GM19324 (cell line): ENCODE measurements around the gene ACYP1.

Source experiments
- ATAC-seq: cut with Tn5 transposase; IDR thresholded peaks from one replicate; pipeline ENCODE4 v1.9.1; 2021; ENCODE audit warnings: mild to moderate bottlenecking, moderate library complexity; ENCODE audit not compliant: unreplicated experiment, low FRiP score

ACYP1 gene

DNA sequence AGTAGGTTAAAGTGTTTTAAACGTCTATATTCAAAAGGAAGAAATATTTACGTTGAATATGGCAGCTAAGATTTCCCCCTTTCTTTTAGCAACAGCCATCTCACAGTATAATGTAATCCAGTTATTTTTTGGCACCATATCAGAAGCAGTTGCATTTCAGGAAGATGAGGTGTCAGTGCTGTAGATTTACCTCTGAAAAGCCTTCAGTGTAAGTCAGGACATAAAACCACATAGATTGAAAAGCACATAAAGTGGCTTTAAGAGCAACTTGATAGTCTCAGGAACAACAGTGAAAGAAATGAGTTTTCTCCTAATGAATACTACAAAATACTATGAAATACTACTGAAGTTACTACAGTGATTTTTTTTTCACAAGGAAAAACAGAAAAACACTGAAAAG lies 19.5 kb downstream of the ACYP1 start:
- no peak for ATAC-seq

DNA sequence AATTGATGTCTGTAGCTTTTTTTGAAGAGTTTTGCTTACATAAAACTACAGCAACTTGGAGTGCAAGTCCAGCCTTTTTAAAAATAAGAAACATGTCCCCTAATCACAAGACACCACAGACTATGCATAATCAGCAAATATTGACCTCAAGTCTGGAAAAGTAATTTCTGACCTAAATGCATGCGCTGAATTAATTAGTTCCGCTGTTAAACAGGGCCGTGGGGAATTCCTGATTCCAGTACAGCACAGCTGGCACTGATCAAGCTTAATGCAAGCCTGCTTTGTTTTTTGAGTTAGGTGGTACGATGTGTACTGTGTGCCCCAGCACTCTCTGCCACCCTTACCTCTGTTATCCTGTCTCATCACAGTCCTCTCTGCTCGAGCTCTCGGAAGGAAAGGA lies 21.8 kb downstream of the ACYP1 start:
- ATAC-seq, result no peak

DNA sequence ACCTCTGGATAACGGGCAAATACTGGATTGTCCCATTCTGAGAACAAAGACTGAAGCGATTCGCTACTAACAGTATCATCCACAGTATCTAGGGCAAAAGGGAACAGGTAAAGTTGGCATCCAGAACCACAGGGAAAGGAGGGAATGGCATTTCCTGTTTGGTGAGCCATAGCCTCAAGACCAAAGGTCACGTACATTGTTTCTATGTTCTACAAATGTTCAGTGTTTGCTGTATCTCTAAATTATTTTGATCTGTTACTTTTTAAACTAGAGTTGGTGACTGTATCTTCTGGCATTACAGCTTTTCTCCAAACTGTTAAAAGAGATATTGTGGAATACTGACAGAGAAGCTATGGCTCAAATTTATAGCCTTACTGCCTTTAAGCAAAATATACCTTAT lies 22.2 kb downstream of the ACYP1 start:
- ATAC-seq, result no peak

DNA sequence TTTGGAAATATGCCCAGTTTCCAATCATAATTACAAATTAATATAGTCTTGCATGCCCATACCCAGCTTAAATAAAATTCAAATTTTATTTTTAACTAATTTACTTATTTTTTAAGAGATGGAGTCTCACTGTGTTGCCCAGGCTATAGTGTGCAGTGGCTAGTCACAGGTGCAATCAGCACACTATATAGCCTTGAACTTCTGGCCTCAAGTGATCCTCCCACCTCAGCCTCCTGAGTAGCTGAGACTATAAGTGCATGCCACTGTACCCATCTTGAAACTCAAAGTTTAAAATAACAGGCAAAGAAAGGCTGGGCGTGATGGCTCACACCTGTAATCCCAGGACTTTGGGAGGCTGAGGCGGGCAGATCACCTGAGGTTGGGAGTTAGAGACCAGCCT lies 22.9 kb downstream of the ACYP1 start:
- no peak for ATAC-seq

DNA sequence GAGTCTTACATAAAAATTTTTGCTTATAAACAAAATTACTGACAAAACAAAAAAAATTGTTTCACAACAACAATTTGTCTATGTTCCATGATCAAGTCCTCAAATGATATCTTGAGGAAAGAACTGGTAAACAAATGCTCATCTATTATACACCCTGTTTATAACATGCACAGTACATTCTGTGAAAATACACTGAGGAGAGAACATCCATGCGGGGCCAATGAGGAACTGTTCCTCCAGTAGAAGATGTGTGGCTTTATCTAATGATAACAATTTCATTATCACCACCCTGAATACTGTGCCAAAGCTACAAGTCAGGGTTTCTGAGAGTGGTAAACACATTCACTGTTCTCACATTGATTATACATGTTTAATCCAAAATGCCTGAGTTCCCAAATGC lies 23.3 kb downstream of the ACYP1 start:
- no peak for ATAC-seq

DNA sequence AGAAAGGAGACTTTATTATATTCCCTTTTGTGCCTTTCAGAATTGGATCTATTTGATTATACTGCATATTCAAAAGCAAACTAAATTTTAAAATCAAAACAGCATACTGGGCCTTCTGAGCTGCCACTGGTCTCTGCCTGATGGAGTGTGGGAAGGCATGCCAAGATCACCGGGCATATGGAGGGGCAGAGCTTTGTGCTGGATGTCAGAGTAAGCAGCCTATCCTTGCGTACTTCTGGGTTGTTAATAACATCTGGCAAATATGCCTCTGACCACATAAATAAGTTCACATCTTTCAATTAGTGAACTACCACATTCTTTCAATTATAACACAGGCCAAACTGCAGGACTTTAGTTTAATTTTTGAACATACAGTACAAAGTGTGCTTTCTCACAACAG lies 30.9 kb downstream of the ACYP1 start:
- ATAC-seq, result no peak

DNA sequence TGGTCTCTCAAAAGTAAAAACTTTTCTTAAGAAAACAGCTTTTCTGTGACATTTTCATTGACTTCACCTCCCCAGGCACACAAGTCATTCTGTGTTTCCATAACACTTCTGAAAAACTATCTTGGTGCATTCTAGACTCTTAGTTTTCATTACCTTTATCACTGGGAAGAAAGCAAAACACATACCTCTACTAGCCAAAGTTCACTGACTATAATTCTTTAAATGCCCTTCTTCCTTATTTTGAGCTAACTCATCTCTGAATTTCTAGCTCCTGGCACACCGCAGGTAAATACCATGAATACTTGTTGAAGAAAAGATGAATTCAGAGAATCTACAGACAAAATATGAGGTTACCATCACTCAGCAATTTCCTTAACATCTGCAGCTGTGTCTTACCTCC lies 33.7 kb downstream of the ACYP1 start:
- no peak for ATAC-seq

DNA sequence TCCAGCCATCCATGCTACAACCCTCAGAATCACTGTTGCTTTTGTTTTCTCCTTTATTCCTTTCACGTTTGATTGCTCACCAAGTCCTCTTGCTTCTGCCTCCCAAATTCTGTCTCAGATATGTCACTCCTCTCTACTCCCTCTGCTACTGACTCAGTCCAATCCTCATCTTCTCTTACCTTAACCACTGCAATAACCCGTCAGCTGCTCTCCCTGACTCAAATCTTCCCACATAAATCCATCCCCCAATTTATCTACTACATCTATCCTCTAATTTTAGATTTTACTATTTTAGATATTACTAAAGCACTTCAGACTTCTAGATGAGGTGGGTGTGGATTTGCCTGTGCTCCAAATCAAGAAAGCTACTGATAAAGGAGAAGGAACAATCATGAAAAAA lies 37.9 kb downstream of the ACYP1 start:
- no peak for ATAC-seq

DNA sequence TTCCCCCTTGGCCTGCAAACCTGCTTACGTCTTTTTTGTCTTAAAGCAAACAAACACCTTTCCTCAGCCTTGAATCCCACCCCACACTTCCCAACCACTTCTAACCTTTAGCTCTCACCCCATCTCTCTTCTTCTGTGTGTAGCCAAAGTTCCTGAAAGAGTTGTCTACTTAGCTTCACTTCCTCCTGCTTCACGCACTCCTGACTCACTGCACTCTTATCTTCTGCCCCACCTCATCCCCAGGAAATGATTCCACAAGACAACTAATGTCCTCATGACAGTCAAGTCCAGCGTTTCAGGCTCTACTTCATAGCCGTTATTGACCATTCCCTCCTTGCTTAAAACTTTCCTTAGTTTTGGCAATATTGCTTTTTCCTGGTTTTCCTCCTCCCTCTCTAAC lies 38.7 kb downstream of the ACYP1 start:
- ATAC-seq, result no peak

DNA sequence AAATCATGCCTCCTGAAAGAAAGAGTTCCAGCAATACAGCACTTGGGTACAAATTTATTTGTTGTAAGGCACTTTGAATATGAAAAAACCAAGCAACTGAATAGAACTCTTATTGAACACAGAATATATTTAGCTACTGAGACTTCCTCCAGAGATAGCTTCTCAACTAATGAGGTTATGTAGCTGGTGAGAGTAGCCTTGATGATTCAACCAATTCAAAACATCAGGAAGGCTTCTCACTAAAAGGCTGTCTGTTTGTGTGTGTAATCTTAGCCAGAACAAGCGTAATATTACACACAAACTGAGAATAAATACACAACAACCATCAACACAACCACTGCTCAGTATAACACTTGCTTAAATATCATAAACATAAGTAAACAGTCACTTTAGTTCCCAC lies 40.7 kb downstream of the ACYP1 start:
- ATAC-seq, result no peak

DNA sequence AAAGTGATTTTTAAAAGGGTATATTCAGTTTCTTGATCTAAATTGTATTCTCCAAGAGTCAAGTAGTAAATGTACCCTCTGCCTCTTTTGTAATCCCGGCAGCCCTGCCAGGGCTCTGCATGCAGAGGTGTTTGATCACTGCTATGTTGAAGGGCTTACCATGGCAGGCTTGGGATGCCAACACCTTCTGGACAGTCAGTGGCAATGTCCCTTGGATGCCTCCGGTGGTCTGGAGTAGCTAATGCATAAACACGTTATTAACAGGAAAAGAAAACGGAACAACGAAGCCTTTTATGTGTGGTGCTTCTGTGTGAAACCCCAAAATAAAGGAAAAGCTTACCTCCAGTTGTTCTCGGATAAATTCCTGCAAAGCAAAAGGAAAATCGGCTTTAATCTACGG lies 41.2 kb downstream of the ACYP1 start:
- no peak for ATAC-seq

DNA sequence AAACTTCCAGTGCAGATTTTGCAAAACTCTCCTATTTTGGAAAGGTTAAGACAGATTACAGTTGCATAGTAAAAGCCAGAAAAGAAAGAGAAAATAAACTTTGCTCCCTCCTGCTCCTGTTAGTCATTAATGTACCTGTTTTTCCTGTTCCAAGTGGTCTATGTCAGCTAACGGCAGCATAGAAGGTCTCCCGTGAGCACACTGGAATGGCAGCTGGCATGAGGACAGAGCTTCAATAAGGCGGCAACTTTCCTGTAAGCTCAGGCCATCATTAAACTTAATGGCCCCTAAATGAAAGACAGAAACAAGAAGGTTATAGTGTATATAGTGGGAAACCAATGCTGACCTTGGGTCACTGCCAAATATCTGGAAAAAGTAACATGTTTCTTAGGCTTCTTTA lies 45.1 kb downstream of the ACYP1 start:
- ATAC-seq, result no peak

DNA sequence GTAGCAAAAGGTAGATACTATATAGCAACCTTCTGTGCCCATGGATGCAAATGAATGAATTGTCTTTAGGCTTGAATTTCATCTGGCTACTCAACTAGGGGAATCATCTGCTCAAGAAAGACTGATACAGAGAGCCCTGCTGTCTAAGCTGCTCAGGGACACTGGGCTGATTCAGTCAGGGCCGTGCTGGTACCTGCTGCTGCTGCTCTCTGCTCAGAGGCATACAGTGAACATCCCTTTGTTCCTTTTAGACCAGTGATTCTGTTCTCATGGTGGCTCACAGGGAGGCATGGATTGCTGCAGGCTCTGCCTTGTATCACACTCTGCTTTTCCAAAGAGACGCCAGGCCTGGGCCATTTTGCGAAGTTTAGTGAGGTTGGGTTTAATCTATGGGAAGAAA lies 47.0 kb downstream of the ACYP1 start:
- no peak for ATAC-seq

DNA sequence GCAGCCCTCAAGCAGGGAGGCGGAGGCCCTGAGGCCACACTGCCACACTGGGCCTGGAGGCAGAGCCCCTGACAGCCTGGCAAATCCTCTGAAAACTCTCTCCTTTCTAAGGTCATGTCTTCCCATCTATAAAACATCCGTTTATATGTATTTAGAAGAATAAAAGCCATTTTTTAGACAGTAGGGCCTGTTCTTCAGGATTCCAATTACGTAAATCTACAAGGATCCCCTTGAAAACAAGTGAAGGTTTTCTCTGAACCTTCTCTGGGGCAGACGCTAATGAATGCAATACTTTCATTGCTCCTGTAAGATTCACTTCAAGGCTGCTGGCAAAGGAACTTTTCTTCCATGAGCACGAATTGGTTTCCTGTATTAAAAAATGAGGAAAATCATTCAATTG lies 48.3 kb downstream of the ACYP1 start:
- ATAC-seq, result no peak

DNA sequence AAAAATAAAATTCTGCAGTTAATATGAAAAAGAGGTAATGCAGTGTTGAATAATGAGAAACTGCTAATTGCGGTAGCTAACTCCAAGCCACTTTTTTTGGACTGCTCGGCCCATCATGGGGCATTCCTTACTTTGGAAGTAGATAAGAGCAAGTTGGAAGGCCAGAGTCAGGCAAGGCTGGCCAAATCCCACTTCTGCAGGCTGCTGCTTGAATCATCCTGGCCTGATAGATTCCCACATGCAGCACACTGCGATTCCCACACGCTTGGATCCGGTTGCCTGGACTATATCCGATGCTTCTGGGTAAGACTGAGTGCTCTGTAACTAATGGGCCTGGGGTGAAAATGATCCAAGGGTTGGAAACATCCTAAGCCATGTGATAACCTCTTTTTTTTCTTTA lies 50.5 kb downstream of the ACYP1 start:
- ATAC-seq, result no peak

DNA sequence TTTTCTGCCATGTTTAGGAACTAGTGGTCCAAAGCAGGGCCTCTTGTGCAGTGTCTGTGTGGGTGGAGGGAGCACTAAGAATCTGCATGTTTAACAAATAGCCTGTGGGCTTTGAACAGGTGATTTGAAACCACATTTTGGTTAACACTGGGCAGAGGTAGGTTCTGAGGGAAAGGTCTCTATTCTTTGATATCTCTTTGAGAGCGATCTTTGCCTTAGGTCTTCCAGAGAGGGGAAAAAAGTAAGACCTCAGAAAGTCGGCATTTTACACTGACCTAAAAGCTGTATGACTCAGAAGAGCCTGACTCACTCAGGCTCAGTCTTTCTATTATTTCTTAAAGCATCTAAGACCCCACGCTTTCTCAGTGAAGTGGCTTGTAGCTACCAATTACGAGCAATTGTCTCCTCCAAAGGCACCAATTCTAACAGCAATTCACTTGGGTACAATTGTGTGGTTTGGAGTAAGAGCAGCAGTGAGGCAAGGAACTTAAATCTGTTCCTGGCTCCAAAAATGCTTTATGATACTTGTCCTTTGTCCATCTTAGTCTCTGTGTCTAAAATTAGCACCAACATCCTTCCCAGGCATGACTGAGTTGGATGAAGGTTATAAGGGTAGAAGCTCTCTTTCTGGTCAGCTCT lies 52.3 kb downstream of the ACYP1 start:
- no peak for ATAC-seq

DNA sequence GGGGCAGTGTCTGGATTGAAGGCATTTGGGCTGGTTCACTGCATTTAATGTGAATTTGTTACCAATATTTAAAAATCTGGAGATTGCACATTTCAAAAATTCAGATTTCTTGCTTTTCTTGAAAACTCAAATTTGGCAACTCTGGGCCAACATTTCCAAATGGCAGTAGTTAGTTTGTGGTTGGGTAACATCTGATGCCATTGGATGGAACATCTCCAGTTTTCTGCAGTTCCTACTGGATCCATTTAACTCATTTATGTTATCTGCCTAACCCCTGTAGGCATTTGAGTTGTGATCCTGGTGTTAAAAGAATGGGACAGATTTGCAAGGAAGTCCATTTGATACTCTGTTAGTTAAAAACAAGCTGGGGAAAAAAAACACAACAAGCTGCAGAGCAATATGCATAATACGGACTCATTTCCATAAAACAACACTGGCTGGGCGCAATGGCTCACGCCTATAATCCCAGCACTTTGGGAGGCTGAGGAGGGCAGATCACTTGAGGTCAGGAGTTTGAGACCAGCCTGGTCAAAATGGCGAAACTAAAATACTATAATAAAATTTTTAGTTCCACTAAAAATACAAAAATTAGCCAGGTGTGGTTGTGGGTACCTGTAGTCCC lies 53.2 kb downstream of the ACYP1 start:
- ATAC-seq, result no peak

DNA sequence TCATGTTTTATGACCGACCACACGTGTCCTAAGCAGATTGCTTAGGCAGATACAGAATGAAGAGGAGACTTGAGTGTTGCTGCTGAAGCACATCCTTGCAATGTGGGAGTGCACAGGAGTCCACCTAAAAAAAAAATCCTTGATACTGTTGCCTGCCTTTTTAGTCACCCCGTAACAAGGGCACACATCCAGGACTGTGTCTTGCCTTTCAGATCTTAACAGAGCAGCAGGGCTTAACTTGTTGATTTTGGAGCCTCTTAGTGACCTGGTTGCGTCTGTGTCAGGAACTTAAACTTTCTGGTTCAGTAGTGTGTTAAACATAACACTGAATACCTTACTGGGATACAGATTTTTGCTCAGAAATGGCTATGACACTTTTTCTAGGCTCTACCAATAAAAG lies 54.6 kb downstream of the ACYP1 start:
- ATAC-seq, result no peak

DNA sequence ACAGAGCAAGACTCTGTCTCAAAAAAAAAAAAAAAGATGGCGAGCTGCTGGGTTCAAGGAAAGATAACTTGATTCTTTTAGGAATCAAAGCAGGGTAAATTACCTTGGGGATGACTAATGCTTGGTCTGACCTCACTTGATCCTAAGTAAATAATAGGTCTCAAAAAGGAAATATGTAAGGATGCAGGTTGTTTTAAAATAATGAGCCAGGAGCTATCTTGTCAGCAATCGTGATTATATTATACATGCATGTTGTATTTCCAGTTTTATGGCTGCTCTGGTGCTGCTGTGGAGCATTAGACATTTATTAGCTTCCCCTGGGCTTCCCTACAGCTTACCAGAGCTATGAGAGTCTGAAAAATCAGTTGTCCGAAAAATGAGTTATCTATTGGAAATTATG lies 58.5 kb downstream of the ACYP1 start:
- ATAC-seq, result no peak

DNA sequence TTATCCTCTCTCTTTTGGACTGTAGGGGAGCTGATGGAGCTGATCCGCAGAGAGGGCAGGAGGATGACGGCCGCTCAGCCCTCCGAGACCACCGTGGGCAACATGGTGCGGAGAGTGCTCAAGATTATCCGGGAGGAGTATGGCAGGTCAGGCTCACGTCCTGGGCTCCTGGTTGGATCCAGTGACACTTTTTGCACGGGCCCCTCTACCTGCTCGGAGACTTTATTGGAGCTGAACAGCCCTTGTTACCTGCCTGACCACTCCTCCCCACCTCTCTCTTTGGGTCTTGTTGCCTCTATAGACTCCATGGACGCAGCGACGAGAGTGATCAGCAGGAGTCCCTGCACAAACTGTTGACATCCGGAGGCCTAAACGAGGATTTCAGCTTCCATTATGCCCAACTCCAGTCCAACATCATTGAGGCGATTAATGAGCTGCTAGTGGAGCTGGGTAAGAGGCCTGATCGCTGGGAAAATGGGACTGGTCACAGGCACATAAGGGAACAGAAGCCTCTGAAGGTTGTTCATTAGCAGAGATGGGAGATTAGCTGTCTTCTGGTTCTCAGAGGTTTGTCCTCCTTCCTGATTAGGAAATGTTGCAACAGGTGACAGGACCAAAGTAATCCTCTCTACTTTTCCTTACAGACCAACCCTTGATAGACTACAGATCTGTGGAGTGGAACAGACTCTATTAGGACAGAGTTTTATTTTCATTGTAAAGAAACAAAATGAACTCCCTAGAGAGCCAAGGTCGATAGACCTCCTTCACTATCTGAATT lies 60.4 kb downstream of the ACYP1 start:
- ATAC-seq, result no peak
